Activated T-cell treated with anti-CD3 and anti-CD28 coated beads for 4 hours (primary cell): ENCODE measurements around the gene PARPBP.
A peak's percentile ranks its signal among the peaks of the same experiment; 100 is the strongest.
"Not testable (repeated sequence)": the region's sequence is repeated elsewhere in the genome, so short reads cannot be mapped to it uniquely, and the experiment has no call there.

Experiments
- DNase-seq: peaks from one replicate; pipeline ENCODE4 v3.0.0-alpha.2; 2020

PARPBP gene

GRCh38 chr12:102119674-102120563, at the start of gene PARPBP, which contains the start of gene NUP37:
TSS of gene PARPBP (plus strand) at chr12:102120183. CDS start at chr12:102123889, 3,706 bp downstream.
TSS of gene NUP37 (minus strand) at chr12:102120114. CDS start at chr12:102118518, 1,596 bp downstream.
- DNase-seq: peak; percentile 86

GRCh38 chr12:102072092-102072491, 47.9 kb upstream of the PARPBP start:
- DNase-seq: not testable (repeated sequence)

DNA sequence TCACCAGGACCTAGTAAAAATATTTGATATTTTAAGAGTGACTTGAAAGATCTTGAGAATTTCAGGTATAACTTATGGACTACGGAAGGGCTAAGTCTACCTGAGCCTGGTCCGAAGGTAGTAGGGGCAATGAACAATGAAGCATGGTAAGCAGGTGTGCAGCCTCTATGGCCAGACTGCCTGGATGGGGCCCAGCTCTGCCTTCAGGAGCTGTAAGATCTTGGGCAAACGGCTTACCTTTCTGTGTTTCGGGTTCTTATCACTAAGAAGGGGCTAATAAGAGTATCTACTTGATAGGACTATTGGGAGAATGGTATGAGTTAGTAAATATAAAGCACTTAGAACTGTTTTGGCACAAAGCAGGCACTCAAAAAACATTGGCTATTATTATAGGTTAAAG, 39.1 kb upstream of the PARPBP start:
- no peak for DNase-seq

GRCh38 chr12:102089228-102089835, 30.7 kb upstream of the PARPBP start:
- not testable (repeated sequence) for DNase-seq

- no peak for DNase-seq
Observed at GRCh38 chr12:102093319-102093718, 26.7 kb upstream of the PARPBP start.

GRCh38 chr12:102095677-102096263, 24.2 kb upstream of the PARPBP start:
- no peak for DNase-seq

DNA sequence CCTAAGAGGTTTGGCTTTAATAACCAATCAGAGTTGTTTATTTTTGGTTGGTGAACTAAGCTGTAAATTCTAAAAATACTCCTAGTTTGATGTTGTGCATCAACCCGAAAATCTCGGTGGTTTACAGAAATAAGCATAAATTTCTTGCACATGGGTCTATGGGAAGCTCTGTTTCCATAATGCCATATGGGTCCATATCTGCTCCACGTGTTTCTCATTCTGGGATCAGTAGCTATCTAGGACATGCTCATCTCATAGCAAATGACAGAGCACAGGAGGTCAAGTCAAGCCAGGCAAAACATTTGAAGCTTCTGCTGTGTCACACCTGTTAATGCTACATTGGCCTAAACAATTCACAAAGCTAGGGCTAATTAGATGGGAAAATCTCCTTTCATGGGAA, 23.1 kb upstream of the PARPBP start:
- DNase-seq: no peak

DNA sequence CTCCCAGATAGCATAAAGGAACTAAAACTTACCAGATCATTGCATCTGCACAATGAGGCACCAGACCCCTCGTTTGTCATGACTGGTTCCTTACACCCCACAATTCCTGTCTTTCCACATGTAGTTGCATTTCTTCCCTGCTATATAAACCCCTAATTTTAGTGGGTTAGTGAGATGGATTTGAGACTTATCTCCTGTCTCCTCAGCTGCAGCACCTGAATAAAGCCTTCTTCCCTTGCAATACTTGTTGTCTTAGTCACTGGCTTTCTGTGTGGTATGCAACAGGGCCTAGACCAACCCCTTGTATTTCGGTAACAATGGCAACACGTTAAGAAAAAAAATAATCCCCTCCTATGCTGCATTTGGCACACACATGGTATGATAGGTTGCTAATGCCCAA, 13.1 kb upstream of the PARPBP start:
- no peak for DNase-seq

- no peak for DNase-seq
Observed at GRCh38 chr12:102107970-102108369, 12.0 kb upstream of the PARPBP start.

GRCh38 chr12:102110782-102111181, 9.2 kb upstream of the PARPBP start:
- DNase-seq: no peak

DNA sequence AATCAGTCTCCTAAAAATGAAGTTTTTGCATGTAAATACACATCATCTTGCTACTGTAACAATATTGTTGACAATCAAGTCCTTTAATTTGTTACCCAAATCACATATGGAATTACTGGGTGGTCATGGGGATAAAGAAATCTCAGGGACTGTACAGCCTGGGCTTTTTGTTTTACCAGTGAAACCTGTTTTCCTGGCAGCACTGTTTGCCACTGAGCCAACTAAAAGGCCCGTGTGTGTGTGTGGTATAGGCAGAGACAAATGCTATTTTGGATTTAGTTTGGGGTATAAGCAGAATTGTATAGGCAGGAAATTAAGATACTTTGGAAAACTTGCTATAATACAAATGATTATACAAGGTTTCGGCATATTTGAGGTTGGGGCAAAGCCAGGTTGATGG, 5.8 kb upstream of the PARPBP start:
- no peak for DNase-seq

DNA sequence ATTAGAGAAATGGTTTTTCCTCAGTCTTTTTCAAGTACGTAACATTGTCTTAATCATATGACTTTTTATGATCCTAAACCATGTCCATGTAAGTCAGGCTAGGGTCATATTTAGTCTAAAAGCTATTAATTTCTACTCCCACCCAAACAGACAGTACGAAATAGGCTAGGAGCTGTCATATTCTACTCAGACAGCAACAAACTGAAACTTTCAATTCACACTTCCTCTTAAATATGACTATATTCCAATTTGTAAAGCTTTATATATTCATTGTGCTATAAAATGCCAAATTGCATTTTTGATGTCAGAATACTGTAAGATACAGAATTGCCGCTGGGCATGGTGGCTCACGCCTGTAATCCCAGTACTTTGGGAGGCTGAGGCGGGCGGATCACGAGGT, 3.6 kb upstream of the PARPBP start:
- DNase-seq: no peak

GRCh38 chr12:102118874-102119273, 1.1 kb upstream of the PARPBP start:
- DNase-seq: no peak

- DNase-seq: no peak
Observed at GRCh38 chr12:102120564-102120873, 536 bp downstream of the PARPBP start.

DNA sequence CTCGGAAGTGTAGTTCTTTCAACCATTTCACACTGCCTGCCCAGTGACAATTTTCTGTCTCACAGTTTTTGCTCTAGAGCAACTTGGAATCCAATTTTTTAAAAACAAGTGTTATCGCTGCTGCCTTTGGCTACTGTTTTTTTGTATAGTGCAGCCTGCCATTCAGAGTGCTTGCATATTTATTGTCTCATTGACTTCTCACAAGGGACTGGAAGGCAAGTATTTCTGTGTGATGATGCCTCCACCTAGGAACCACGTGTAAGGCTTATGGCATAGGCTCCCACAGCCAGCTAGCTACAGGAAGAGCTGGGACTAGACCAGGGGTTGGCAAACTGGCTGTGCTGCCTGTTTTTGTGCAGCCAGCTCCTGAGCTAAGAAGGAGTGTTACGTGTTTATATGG, 903 bp downstream of the PARPBP start:
- no peak for DNase-seq

- not testable (repeated sequence) for DNase-seq
Observed at GRCh38 chr12:102121328-102121727, 1.3 kb downstream of the PARPBP start.

- not testable (repeated sequence) for DNase-seq
Observed at GRCh38 chr12:102130720-102131119, 10.7 kb downstream of the PARPBP start.

DNA sequence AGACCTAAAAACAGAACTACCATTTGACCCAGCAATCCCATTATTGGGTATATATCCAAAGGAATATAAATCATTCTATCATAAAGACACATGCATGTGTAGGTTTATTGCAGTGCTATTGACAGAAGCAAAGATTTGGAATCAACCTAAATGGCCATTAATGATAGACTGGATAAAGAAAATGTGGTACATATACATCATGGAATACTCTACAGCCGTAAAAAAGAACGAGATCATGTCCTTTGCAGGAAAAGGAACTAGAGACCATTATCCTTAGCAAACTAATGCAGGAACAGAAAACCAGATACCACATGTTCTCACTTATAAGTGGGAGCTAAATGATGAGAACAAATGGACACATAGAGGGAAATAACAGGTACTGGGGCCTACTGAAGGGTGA, 11.5 kb downstream of the PARPBP start:
- DNase-seq: not testable (repeated sequence)

- DNase-seq: not testable (repeated sequence)
Observed at GRCh38 chr12:102137619-102138018, 17.6 kb downstream of the PARPBP start.

DNA sequence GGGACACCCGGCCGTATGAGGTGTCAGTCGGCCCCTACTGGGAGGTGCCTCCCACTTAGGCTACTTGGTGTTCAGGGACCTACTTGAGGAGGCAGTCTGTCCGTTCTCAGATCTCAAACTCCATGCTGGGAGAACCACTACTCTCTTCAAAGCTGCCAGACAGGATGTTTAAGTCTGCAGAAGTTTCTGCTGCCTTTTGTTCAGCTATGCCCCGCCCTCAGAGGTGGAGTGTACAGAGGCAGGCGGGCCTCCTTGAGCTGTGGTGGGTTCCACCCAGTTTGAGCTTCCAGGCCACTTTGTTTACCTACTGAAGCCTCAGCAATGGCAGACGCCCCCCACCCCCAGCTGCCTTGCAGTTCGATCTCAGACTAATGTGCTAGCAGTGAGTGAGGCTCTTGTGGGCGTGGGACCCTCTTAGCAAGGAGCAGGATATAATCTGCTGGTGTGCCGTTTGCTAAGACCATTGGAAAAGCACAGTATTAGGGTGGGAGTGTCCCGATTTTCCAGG, 22.9 kb downstream of the PARPBP start:
- not testable (repeated sequence) for DNase-seq

DNA sequence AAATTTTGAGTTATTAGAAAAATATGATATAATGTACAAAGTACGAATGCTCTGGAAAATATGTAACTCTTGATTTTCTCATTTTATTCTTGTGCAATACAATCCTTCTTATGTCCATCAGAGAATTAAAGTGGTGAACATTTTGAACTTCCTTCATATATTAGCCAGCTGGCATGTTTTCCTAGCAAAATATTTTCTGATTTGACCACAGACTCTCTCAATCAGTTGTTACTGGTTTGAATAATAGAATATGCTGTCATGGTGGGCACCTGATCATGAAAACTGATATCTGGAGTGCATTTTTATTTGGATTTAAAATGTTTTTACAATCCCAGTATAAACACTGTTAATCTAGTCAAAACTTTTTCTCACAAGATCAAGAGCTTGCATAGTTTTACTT, 24.2 kb downstream of the PARPBP start:
- no peak for DNase-seq

DNA sequence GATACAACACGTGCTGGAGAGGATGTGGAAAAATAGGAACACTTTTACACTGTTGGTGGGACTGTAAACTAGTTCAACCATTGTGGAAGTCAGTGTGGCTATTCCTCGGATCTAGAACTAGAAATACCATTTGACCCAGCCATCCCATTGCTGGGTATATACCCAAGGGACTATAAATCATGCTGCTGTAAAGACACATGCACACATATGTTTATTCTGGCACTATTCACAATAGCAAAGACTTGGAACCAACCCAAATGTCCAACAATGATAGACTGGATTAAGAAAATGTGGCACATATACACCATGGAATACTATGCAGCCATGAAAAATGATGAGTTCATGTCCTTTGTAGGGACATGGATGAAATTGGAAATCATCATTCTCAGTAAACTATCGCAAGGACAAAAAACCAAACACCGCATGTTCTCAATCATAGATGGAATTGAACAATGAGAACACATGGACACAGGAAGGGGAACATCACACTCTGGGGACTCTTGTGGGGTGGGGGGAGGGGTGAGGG, 27.1 kb downstream of the PARPBP start:
- not testable (repeated sequence) for DNase-seq

- not testable (repeated sequence) for DNase-seq
Observed at GRCh38 chr12:102155206-102155605, 35.2 kb downstream of the PARPBP start.
